PC-3 (cell line): ENCODE data around the gene YAE1. TPM values are rescaled to one million over a fixed set of nuclear protein-coding genes. Genes with fewer than 3 reads are reported as not detected.
"Not testable (repeated sequence)": the region's sequence is repeated elsewhere in the genome, so short reads cannot be mapped to it uniquely, and the experiment has no call there.

ENCODE experiments used
- ATAC-seq: fragments of 200-7000 bp; cut with Tn5 transposase; 2 replicates; pipeline ENCODE4 v1.9.1; 2020; ENCODE audit warnings: mild to moderate bottlenecking, moderate library complexity
- BruUV-seq: library from RNA; stranded (reverse); fragments of 400-500 nt; replicated peaks from 2 replicates; lab custom pipeline; 2021; lab: Mats Ljungman, UMichigan
- CTCF ChIA-PET: fragments of 300-600 bp; sonication (Branson Sonifier 250); formaldehyde crosslinking; loops from one replicate; lab custom pipeline; 2022; ENCODE audit warnings: antibody characterized with exemption; lab: Charles Lee
- POLR2A ChIA-PET: fragments of 300-600 bp; sonication (Branson Sonifier 250); formaldehyde crosslinking; loops from one replicate; lab custom pipeline; 2022; ENCODE audit warnings: antibody characterized with exemption; ENCODE audit not compliant: unreplicated experiment; lab: Charles Lee
- DNase-seq: peaks from one replicate; pipeline ENCODE4 v3.0.0-alpha.2; 2015
- H2AFZ ChIP-seq: fragments of 300-600 bp; sonication (generic); 2 replicates; pipeline ENCODE4 v1.6.0; 2016; ENCODE audit warnings: antibody characterized with exemption, low read length
- H3F3A ChIP-seq: fragments of 300-600 bp; sonication (generic); one replicate; pipeline ENCODE4 v1.6.0; 2017; ENCODE audit warnings: antibody characterized with exemption, low read length, control low read depth, mild to moderate bottlenecking; ENCODE audit not compliant: unreplicated experiment
- H3K27ac ChIP-seq: fragments of 300-600 bp; sonication (generic); 2 replicates; pipeline ENCODE4 v1.5.1; 2016; ENCODE audit warnings: mild to moderate bottlenecking, low read length
- H3K27me3 ChIP-seq: fragments of 300-600 bp; sonication (generic); 2 replicates; pipeline ENCODE4 v1.6.1; 2016; ENCODE audit warnings: low read length, mixed read lengths
- H3K36me3 ChIP-seq: fragments of 300-600 bp; sonication (generic); 2 replicates; pipeline ENCODE4 v1.6.1; 2016; ENCODE audit warnings: low read depth, mixed run types, low read length, mixed read lengths
- H3K4me1 ChIP-seq: fragments of 300-600 bp; sonication (generic); 2 replicates; pipeline ENCODE4 v1.5.1; 2016; ENCODE audit warnings: low read length; ENCODE audit not compliant: insufficient read depth
- H3K4me2 ChIP-seq: fragments of 300-600 bp; sonication (generic); 2 replicates; pipeline ENCODE4 v1.6.0; 2016; ENCODE audit warnings: low read length
- H3K4me3 ChIP-seq: fragments of 300-600 bp; sonication (generic); 2 replicates; pipeline ENCODE4 v1.5.1; 2016; ENCODE audit warnings: mild to moderate bottlenecking, low read length, mixed read lengths
- H3K79me2 ChIP-seq: fragments of 300-600 bp; sonication (generic); 2 replicates; pipeline ENCODE4 v1.6.1; 2017; ENCODE audit warnings: low read length, mixed read lengths
- H3K9ac ChIP-seq: fragments of 300-600 bp; sonication (generic); 2 replicates; pipeline ENCODE4 v1.6.0; 2016; ENCODE audit warnings: mild to moderate bottlenecking, low read length
- H3K9me2 ChIP-seq: fragments of 300-600 bp; sonication (generic); replicated peaks from 2 replicates; pipeline ENCODE4 v1.6.1; 2016; ENCODE audit warnings: mixed run types, low read length, mixed read lengths
- H3K9me3 ChIP-seq: fragments of 300-600 bp; sonication (generic); 2 replicates; pipeline ENCODE4 v1.6.1; 2016; ENCODE audit warnings: low read length, mixed read lengths
- H4K20me1 ChIP-seq: fragments of 300-600 bp; sonication (generic); 2 replicates; pipeline ENCODE4 v1.6.1; 2016; ENCODE audit warnings: low read length, mixed read lengths
- EZH2 ChIP-seq: fragments of 300-600 bp; sonication (generic); IDR thresholded peaks from one replicate; pipeline ENCODE4 v1.6.1; 2017; ENCODE audit warnings: antibody characterized with exemption, mild to moderate bottlenecking, low read length; ENCODE audit not compliant: unreplicated experiment
- EZH2phosphoT487 ChIP-seq: fragments of 300-600 bp; sonication (generic); IDR thresholded peaks from 2 replicates; pipeline ENCODE4 v1.6.1; 2018; ENCODE audit warnings: mild to moderate bottlenecking, antibody characterized with exemption, low read length, borderline replicate concordance
- intact Hi-C: fragments of 100-400 bp; cut with micrococcal nuclease; formaldehyde crosslinking; loops from 2 replicates; pipeline ENCODE4 v1.9.0; 2023
- total RNA-seq: library from RNA; depleted of rRNA; stranded (reverse); fragments of >200 nt; gene quantifications from 2 replicates; pipeline ENCODE4 v1.2.3, GENCODE V29; 2014
- TF ChIP-seq, protein P1 (sequence below): fragments of 300-600 bp; sonication (generic); conservative IDR thresholded peaks from 2 replicates; pipeline ENCODE4 v1.5.1; 2017; ENCODE audit warnings: antibody characterized with exemption, low read depth, mild to moderate bottlenecking, low read length

Gene YAE1
- total RNA-seq, 1 experiment from 2014 or later = 23.6 TPM

GRCh38 chr7:39540320-39540719 lies 25.9 kb upstream of the YAE1 start:
- no peak for DNase-seq
- Histone ChIP-seq H2AFZ (no peak overlapping the region), H3K27ac (no peak overlapping the region), H3F3A (no peaks in the 10 kb centered on the region), H3K4me2 (no peak overlapping the region), H3K4me3 (no peak overlapping the region), H3K79me2 (no peaks in the 10 kb centered on the region), H3K4me1 (no peaks in the 10 kb centered on the region), H3K9me3 (no peaks in the 10 kb centered on the region), H3K9ac (no peak overlapping the region), H4K20me1 (no peaks in the 10 kb centered on the region), H3K36me3 (no peaks in the 10 kb centered on the region), H3K27me3 (0 out of 2 replicates have a peak, but pooled peaks cover 5% of the 10 kb centered on the region), H3K9me2 (no peaks in the 10 kb centered on the region)
- intact Hi-C loops = no loop called here
- no TSS peak for BruUV-seq
- ChIA-PET POLR2A (no interaction called here), CTCF (no interaction called here)
- TF ChIP-seq, protein P1, sequence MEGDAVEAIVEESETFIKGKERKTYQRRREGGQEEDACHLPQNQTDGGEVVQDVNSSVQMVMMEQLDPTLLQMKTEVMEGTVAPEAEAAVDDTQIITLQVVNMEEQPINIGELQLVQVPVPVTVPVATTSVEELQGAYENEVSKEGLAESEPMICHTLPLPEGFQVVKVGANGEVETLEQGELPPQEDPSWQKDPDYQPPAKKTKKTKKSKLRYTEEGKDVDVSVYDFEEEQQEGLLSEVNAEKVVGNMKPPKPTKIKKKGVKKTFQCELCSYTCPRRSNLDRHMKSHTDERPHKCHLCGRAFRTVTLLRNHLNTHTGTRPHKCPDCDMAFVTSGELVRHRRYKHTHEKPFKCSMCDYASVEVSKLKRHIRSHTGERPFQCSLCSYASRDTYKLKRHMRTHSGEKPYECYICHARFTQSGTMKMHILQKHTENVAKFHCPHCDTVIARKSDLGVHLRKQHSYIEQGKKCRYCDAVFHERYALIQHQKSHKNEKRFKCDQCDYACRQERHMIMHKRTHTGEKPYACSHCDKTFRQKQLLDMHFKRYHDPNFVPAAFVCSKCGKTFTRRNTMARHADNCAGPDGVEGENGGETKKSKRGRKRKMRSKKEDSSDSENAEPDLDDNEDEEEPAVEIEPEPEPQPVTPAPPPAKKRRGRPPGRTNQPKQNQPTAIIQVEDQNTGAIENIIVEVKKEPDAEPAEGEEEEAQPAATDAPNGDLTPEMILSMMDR = no peak
- no peak for TF ChIP-seq EZH2phosphoT487
- TF ChIP-seq EZH2 = no peak
- ATAC-seq = no peak

- H3K4me1 ChIP-seq = no peaks in the 10 kb centered on the region
- H3K9ac ChIP-seq = no peak overlapping the region
- no peak overlapping the region for H2AFZ ChIP-seq
- no peaks in the 10 kb centered on the region for H3K9me3 ChIP-seq
- no TSS peak for BruUV-seq
- H3K27me3 ChIP-seq = no peaks in the 10 kb centered on the region
- ATAC-seq (no peak), DNase-seq (no peak)
- no peaks in the 10 kb centered on the region for H3K79me2 ChIP-seq
- TF ChIP-seq, protein P1 = no peak
- no peak for TF ChIP-seq EZH2
- TF ChIP-seq EZH2phosphoT487 = no peak
- no peak overlapping the region for H3K4me2 ChIP-seq
- H4K20me1 ChIP-seq = no peaks in the 10 kb centered on the region
- H3K27ac ChIP-seq = no peak overlapping the region
- H3K36me3 ChIP-seq = no peaks in the 10 kb centered on the region
- CTCF ChIA-PET = no interaction called here
- intact Hi-C loops = no loop called here
- H3K9me2 ChIP-seq = no peaks in the 10 kb centered on the region
- no peak overlapping the region for H3K4me3 ChIP-seq
- POLR2A ChIA-PET = no interaction called here
- H3F3A ChIP-seq = no peaks in the 10 kb centered on the region
Measured at GRCh38 chr7:39541511-39541910, 24.7 kb upstream of the YAE1 start.

DNA sequence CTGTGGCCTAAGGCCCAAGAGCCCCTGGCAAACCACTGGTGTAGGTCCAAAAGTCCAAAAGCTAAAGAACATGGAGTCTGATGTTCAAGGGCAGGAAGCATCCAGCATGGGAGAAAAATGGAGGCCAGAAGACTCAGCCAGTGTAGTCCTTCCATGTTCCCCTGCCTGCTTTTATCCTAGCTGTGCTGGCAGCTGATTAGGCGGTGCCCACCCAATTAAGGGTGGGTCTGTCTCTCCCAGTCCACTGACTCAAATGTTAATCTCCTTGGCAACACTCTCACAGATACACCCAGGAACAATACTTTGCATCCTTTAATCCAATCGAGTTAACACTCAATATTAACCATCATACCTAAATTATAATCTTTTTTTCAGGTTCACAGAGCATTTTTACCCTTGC lies 21.4 kb upstream of the YAE1 start:
- H4K20me1 ChIP-seq, H3K4me1 ChIP-seq, H3K27me3 ChIP-seq, BruUV-seq, H3K79me2 ChIP-seq, H3K4me3 ChIP-seq, DNase-seq, H3K36me3 ChIP-seq, ATAC-seq, intact Hi-C loops, H3K9me2 ChIP-seq, H2AFZ ChIP-seq, POLR2A ChIA-PET, H3F3A ChIP-seq, H3K4me2 ChIP-seq, H3K9ac ChIP-seq, H3K9me3 ChIP-seq, H3K27ac ChIP-seq, CTCF ChIA-PET: not testable (repeated sequence)
